ENCODE data around the gene CDC26.

DNA sequence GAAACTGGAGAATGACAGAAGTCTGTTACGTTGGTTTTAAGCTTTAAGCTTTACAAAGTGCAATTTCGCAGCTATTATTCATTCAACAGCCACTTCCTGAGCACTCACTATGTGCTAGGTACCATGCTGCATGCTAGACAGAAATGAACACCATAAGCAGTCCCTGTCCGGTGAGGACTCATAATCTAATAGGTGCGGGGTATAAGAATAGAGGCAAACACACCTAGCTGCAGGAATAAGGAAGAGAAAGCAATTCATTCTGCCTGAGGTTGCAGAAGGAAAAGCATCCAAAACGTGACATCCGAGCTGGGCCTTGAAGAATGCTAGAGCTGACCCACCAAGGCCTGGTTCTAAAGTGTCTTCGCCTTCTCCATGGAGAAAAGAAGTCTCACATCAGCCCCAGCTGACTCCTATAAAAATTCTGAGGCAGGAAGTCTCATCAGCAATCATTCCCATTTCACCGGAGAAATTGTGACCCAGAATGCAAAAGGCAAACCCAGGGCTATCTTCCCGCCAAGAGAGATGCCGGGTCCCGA lies 54.8 kb downstream of the CDC26 start:
- TF ChIP-seq, protein P1, sequence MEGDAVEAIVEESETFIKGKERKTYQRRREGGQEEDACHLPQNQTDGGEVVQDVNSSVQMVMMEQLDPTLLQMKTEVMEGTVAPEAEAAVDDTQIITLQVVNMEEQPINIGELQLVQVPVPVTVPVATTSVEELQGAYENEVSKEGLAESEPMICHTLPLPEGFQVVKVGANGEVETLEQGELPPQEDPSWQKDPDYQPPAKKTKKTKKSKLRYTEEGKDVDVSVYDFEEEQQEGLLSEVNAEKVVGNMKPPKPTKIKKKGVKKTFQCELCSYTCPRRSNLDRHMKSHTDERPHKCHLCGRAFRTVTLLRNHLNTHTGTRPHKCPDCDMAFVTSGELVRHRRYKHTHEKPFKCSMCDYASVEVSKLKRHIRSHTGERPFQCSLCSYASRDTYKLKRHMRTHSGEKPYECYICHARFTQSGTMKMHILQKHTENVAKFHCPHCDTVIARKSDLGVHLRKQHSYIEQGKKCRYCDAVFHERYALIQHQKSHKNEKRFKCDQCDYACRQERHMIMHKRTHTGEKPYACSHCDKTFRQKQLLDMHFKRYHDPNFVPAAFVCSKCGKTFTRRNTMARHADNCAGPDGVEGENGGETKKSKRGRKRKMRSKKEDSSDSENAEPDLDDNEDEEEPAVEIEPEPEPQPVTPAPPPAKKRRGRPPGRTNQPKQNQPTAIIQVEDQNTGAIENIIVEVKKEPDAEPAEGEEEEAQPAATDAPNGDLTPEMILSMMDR (IDR thresholded peaks at IDR 0.05; ENCODE audit: low read length): no peak
- TF ChIP-seq EZH2 (IDR thresholded peaks at IDR 0.05; ENCODE audit: borderline replicate concordance, low read length): no peak

Measured in OCI-LY1 (cell line).